Type B pancreatic cell (in vitro differentiated cells): ENCODE data around the gene THAP10. TPM values are rescaled to one million over a fixed set of nuclear protein-coding genes. Genes with fewer than 3 reads are reported as not detected.

Source experiments
- DNase-seq: peaks from one replicate; pipeline ENCODE4 v3.0.0; 2021; ENCODE audit warnings: mixed read lengths; ENCODE audit not compliant: unreplicated experiment; ENCODE audit errors: extremely low spot score
- H3K27ac Mint-ChIP-seq: 2 replicates; pipeline ENCODE4 v1.8.0; 2021; ENCODE audit warnings: mild to moderate bottlenecking, mixed read lengths
- H3K27me3 Mint-ChIP-seq: 2 replicates; pipeline ENCODE4 v1.8.0; 2021; ENCODE audit warnings: mixed read lengths
- H3K36me3 Mint-ChIP-seq: 2 replicates; pipeline ENCODE4 v1.8.0; 2021; ENCODE audit warnings: mixed read lengths
- H3K4me1 Mint-ChIP-seq: one replicate; pipeline ENCODE4 v1.8.0; 2021; ENCODE audit warnings: mixed read lengths; ENCODE audit not compliant: unreplicated experiment
- H3K4me3 Mint-ChIP-seq: 2 replicates; pipeline ENCODE4 v1.8.0; 2021; ENCODE audit warnings: mild to moderate bottlenecking, mixed read lengths
- H3K9me3 Mint-ChIP-seq: 2 replicates; pipeline ENCODE4 v1.8.0; 2021; ENCODE audit warnings: mixed read lengths
- total RNA-seq: library from RNA; stranded (reverse); gene quantifications from 2 replicates; pipeline ENCODE4 v1.2.1, GENCODE V29; 2021; ENCODE audit warnings: low replicate concordance
- TF ChIP-seq, protein P1 (sequence below): fragments of 200-600 bp; sonication (generic); conservative IDR thresholded peaks from 2 replicates; pipeline ENCODE4 v1.5.0; 2021; ENCODE audit warnings: antibody characterized with exemption, mild to moderate bottlenecking

Gene THAP10
- total RNA-seq, 1 donor from 2014 or later, result 5.3 TPM

DNA sequence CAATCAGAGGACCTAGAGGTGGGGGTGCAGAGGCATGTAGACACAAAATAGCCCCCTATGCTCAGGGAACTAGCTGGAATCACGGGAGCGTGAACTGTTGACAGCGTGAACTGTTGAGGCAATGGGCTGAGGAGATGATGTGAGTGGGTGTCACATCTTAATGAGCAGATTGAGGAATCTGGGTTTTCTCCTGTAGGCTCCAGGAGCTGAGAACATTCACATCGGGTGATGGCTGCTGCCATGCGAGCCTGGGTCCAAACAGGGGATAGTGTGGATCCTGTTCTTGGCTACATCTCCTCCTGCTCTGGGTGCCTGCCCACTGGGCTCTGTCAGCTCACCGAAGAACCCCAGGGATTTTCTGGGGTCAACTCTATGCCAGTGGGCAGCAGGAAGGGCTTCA is 40.3 kb downstream of the THAP10 start:
- peak overlapping the region; percentile 65 for H3K4me3 Mint-ChIP-seq
- no peak overlapping the region for H3K27ac Mint-ChIP-seq
- H3K36me3 Mint-ChIP-seq, result peaks cover 17% of the 10 kb centered on the region
- peaks cover 20% of the 10 kb centered on the region for H3K27me3 Mint-ChIP-seq
- H3K4me1 Mint-ChIP-seq, result peaks cover 23% of the 10 kb centered on the region
- no peaks in the 10 kb centered on the region for H3K9me3 Mint-ChIP-seq
- TF ChIP-seq, protein P1, sequence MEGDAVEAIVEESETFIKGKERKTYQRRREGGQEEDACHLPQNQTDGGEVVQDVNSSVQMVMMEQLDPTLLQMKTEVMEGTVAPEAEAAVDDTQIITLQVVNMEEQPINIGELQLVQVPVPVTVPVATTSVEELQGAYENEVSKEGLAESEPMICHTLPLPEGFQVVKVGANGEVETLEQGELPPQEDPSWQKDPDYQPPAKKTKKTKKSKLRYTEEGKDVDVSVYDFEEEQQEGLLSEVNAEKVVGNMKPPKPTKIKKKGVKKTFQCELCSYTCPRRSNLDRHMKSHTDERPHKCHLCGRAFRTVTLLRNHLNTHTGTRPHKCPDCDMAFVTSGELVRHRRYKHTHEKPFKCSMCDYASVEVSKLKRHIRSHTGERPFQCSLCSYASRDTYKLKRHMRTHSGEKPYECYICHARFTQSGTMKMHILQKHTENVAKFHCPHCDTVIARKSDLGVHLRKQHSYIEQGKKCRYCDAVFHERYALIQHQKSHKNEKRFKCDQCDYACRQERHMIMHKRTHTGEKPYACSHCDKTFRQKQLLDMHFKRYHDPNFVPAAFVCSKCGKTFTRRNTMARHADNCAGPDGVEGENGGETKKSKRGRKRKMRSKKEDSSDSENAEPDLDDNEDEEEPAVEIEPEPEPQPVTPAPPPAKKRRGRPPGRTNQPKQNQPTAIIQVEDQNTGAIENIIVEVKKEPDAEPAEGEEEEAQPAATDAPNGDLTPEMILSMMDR, result no peak
- no peak for DNase-seq

DNA sequence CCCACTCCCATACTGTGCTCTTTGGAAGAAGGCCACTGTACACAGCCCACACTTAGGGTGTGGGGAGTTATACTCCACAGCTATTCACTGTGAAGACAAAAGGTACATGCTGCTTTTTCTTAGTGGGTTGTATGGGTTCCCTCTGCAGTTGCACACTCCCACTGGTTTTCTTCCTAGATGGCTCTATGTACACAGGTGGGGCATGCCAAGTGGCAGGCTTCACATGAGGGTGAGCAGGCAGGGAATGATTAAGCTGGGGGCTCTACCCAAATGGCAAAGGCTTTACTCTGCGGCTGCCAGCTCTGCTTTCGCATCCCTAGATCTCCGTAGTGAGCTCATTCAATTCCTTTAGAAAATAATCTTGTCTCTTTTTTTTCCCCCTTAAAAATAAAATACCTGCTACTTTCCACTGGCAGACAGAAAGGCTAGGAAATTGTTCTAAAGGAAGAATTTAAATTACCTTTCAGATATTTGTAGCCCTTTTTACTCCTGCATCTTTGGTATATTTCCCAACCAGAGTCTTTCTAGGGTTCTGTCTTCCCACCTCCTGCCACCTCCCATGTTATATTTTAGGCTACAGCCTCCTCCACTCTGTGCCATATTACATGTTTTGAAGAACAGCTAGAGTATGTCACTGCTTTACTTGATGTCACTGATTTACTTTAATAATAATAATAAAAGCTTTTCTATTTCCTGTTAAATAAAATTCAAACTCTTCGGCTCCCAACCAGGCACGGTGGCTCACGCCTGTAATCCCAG is 46.5 kb downstream of the THAP10 start:
- no peak for DNase-seq
- no peaks in the 10 kb centered on the region for H3K9me3 Mint-ChIP-seq
- no peak overlapping the region for H3K27ac Mint-ChIP-seq
- H3K36me3 Mint-ChIP-seq, result peaks cover 19% of the 10 kb centered on the region
- H3K4me3 Mint-ChIP-seq, result no peak overlapping the region
- H3K4me1 Mint-ChIP-seq, result no peaks in the 10 kb centered on the region
- TF ChIP-seq, protein P1, result no peak
- no peaks in the 10 kb centered on the region for H3K27me3 Mint-ChIP-seq

DNA sequence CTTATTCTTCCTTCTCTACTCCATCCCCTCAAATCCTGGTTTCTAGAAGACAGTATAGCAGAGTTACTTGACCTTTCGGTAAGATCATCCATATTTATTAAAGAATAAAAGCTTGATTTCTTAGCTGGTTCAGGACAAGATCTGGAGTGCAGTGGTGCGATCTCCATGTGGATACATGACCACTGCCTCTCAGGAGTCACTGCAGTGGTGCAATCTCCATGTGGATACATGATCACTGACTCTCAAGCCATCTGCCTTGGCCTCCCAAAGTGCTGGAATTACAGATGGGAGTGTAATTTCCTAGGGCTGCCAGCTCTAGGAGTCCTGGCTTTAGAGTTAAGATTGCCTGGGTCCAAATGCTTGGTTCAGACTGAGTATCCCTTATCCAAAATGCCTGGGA is 54.8 kb downstream of the THAP10 start:
- H3K4me1 Mint-ChIP-seq, result peaks cover 24% of the 10 kb centered on the region
- H3K27ac Mint-ChIP-seq, result no peak overlapping the region
- H3K27me3 Mint-ChIP-seq, result no peaks in the 10 kb centered on the region
- H3K36me3 Mint-ChIP-seq, result peaks cover 35% of the 10 kb centered on the region
- no peak for DNase-seq
- no peaks in the 10 kb centered on the region for H3K9me3 Mint-ChIP-seq
- TF ChIP-seq, protein P1, result no peak
- H3K4me3 Mint-ChIP-seq, result no peak overlapping the region

- Mint-ChIP-seq H3K4me1 (peaks cover 24% of the 10 kb centered on the region), H3K27ac (no peak overlapping the region), H3K4me3 (no peak overlapping the region), H3K27me3 (no peaks in the 10 kb centered on the region), H3K36me3 (peaks cover 37% of the 10 kb centered on the region), H3K9me3 (no peaks in the 10 kb centered on the region)
- no peak for DNase-seq
- TF ChIP-seq, protein P1, result no peak
Measured at GRCh38 chr15:70835841-70836240, 56.4 kb downstream of the THAP10 start.

GRCh38 chr15:70835415-70835814 is 56.8 kb downstream of the THAP10 start:
- DNase-seq, result no peak
- Mint-ChIP-seq H3K36me3 (peaks cover 35% of the 10 kb centered on the region), H3K27me3 (no peaks in the 10 kb centered on the region), H3K9me3 (no peaks in the 10 kb centered on the region), H3K27ac (peak overlapping the region; percentile 15), H3K4me1 (peaks cover 24% of the 10 kb centered on the region), H3K4me3 (no peak overlapping the region)
- TF ChIP-seq, protein P1, result no peak
